WERI-Rb-1 (cell line): ENCODE results near the gene PLCG2.

Source experiments
- DNase-seq: peaks from one replicate; pipeline ENCODE4 v3.0.0-alpha.2; 2020
- H3K27ac ChIP-seq: fragments of 250-450 bp; sonication (Bioruptor Pico); 2 replicates; pipeline ENCODE4 v1.5.1; 2020; ENCODE audit warnings: mild to moderate bottlenecking, moderate library complexity
- H3K27me3 ChIP-seq: fragments of 250-450 bp; sonication (Bioruptor Pico); 2 replicates; pipeline ENCODE4 v1.5.1; 2021; ENCODE audit warnings: mild to moderate bottlenecking, low read depth, moderate library complexity; ENCODE audit not compliant: insufficient read depth, severe bottlenecking
- H3K36me3 ChIP-seq: fragments of 250-450 bp; sonication (Bioruptor Pico); 2 replicates; pipeline ENCODE4 v1.5.1; 2020; ENCODE audit warnings: mild to moderate bottlenecking, moderate library complexity
- H3K4me3 ChIP-seq: 2 replicates; pipeline ENCODE4 v1.5.1; 2011; ENCODE audit warnings: low read depth, mild to moderate bottlenecking, control low read depth, low read length
- H3K9me3 ChIP-seq: fragments of 250-450 bp; sonication (Bioruptor Pico); 2 replicates; pipeline ENCODE4 v1.5.1; 2021; ENCODE audit warnings: mild to moderate bottlenecking, moderate library complexity; ENCODE audit not compliant: severe bottlenecking
- TF ChIP-seq, protein P1 (sequence below): IDR thresholded peaks from 2 replicates; pipeline ENCODE4 v1.5.1; 2011; ENCODE audit warnings: low read depth, mild to moderate bottlenecking, control low read depth, inconsistent platforms, low read length

PLCG2 gene

DNA sequence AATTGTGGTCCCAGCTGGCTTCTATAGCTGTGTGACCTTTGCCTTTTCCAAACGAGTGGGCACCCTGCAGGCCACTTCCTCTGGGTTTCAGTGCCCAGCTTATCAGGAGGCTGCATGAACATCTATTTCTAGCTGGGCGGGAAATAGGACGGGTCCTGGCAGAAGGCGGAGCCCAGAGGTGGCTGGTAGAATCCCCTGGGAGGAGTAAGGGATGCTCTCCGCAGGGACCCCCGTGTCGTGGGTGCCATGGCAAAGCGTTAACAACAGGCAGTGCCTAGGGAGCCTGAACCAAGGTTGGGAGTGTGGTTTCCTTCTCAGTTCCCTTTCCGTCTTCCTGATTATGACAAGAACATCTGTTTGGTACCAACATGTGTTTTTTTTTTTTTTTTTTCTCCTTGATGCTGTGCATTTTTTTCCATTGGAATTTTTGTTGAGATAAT lies 58.2 kb downstream of the PLCG2 start:
- no peaks in the 10 kb centered on the region for H3K27me3 ChIP-seq
- no peak overlapping the region for H3K27ac ChIP-seq
- DNase-seq: no peak
- no peaks in the 10 kb centered on the region for H3K36me3 ChIP-seq
- H3K9me3 ChIP-seq: no peaks in the 10 kb centered on the region
- TF ChIP-seq, protein P1, sequence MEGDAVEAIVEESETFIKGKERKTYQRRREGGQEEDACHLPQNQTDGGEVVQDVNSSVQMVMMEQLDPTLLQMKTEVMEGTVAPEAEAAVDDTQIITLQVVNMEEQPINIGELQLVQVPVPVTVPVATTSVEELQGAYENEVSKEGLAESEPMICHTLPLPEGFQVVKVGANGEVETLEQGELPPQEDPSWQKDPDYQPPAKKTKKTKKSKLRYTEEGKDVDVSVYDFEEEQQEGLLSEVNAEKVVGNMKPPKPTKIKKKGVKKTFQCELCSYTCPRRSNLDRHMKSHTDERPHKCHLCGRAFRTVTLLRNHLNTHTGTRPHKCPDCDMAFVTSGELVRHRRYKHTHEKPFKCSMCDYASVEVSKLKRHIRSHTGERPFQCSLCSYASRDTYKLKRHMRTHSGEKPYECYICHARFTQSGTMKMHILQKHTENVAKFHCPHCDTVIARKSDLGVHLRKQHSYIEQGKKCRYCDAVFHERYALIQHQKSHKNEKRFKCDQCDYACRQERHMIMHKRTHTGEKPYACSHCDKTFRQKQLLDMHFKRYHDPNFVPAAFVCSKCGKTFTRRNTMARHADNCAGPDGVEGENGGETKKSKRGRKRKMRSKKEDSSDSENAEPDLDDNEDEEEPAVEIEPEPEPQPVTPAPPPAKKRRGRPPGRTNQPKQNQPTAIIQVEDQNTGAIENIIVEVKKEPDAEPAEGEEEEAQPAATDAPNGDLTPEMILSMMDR: no peak
- H3K4me3 ChIP-seq: no peak overlapping the region

DNA sequence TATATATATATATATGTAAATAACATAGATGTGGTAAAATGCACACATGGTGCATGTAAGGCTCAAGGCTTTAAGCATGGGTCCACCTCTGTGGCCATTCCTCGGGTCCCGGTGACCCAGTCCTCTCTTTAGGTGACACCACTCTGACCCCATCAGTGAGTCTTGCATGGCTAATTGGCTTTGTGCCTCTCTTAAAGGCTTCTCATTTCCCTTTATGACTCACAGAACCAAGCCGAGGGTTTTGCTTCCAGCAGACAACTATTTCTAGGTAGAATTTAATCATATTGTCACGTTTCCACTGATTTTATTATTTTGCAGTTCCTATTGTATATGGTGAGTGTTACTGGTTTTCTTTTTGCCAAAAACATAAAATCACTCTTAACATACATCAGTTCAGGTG lies 59.7 kb downstream of the PLCG2 start:
- Histone ChIP-seq H3K27ac (no peak overlapping the region), H3K9me3 (no peaks in the 10 kb centered on the region), H3K27me3 (no peaks in the 10 kb centered on the region), H3K4me3 (no peak overlapping the region), H3K36me3 (no peaks in the 10 kb centered on the region)
- TF ChIP-seq, protein P1: no peak
- no peak for DNase-seq

DNA sequence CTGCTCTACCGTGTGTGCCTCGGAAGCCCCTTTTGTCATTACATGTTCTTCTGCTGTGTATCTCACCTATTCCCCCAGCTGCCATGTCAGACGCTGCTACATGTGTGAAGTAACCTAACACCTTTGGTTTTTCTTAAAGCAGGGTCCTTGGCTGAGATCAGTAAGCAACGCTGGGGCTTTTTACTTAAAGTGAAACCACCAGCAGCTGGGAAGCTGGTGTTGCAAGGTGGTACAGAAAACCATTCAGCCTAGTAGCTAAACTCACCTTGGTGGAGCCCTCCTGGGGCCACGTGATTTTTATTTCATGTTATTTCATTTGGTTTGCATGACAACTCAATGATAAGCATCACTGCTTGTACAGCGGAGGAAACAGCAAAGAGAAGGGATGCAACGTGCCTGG lies 62.6 kb downstream of the PLCG2 start:
- no peaks in the 10 kb centered on the region for H3K27me3 ChIP-seq
- DNase-seq: no peak
- TF ChIP-seq, protein P1: no peak
- no peaks in the 10 kb centered on the region for H3K9me3 ChIP-seq
- H3K4me3 ChIP-seq: no peak overlapping the region
- no peaks in the 10 kb centered on the region for H3K36me3 ChIP-seq
- H3K27ac ChIP-seq: no peak overlapping the region

DNA sequence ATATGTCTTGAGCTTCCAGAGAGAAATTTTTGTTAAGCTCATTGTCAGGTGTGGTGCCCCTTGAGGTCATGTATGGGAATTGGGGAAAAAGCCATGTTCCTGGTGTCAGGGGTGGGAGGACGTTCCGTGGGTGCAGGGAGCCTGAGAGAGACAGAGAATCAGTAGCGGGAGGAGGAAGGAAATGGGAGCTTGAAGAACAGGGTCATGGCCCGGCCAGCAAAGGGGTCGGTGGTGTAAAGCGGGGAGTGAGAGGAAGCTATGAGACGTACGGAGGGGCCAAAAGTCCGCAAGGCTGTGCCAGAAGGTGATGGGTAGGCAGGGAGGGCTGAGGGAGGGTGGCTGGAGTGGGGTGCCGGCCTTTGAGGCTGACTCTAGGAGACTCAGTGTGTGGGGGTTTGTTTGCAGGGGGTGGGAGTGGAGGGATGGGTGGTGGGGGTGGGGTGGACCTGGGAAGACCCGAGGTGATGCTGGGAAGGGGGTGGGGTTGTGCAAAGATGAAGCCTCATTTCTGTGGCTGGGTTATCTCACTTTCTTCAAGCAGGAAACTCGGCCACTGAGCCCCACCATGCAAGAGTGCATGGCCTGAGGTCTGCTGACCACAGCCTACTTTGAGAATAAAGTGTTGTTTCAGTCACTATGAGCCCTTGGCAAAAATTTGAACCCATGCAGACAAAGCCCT lies 63.6 kb downstream of the PLCG2 start:
- no peak overlapping the region for H3K4me3 ChIP-seq
- no peaks in the 10 kb centered on the region for H3K27me3 ChIP-seq
- no peak for DNase-seq
- no peaks in the 10 kb centered on the region for H3K9me3 ChIP-seq
- H3K27ac ChIP-seq: no peak overlapping the region
- TF ChIP-seq, protein P1: no peak
- H3K36me3 ChIP-seq: no peaks in the 10 kb centered on the region

DNA sequence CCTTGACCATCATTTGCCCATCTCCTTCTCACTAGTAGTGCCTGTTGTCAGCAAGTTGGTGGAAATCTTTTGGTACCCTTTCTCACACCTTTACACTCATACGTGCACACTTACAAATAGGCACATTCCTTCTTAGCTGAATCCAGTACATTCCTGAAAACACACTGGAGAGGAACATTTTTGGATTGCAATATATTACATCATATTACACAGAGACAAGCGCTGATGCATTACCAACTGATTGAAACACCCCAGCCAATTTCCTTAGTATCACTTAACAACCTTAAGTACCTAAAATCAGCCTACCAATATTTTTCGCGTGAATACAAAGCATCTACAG lies 64.1 kb downstream of the PLCG2 start:
- Histone ChIP-seq H3K27ac (no peak overlapping the region), H3K27me3 (no peaks in the 10 kb centered on the region), H3K4me3 (no peak overlapping the region), H3K9me3 (no peaks in the 10 kb centered on the region), H3K36me3 (no peaks in the 10 kb centered on the region)
- TF ChIP-seq, protein P1: no peak
- no peak for DNase-seq

DNA sequence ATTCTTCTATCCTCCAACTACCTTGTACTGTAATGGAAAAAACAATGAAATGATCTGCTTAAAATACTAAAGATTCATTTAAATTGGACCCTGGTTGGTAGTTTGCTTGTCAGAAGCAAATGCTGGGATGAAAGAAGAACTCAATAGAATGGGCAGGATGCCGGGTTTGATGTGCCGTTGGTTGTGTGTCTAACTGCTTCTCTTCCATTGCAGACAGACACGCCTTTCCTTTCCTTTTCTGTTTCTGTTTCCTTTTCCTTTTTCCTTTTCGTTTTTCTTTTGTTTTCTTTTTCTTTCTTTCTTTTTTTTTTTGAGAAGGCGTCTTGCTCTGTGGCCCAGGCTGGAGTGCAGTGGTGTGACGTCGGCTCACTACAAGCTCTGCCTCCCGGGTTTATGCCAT lies 64.6 kb downstream of the PLCG2 start:
- DNase-seq: no peak
- H3K4me3 ChIP-seq: no peak overlapping the region
- H3K9me3 ChIP-seq: no peaks in the 10 kb centered on the region
- H3K27me3 ChIP-seq: no peaks in the 10 kb centered on the region
- no peak overlapping the region for H3K27ac ChIP-seq
- TF ChIP-seq, protein P1: no peak
- no peaks in the 10 kb centered on the region for H3K36me3 ChIP-seq
